Kidney (tissue), 14 donors: Measurements from ENCODE around the gene CELF5. TPM values are rescaled to one million over a fixed set of nuclear protein-coding genes. Genes with fewer than 3 reads are reported as not detected.

Experiments used
- DNase-seq, 5 donors: peaks; one replicate each; pipeline ENCODE4 v3.0.0-alpha.2; 2013 to 2020
- FAIRE-seq: peaks from 2 replicates; lab custom pipeline; 2012; peaks lifted over from hg19 to GRCh38; lab: Jason Lieb, UNC
- H3K27ac ChIP-seq, 2 donors: one replicate each; pipeline ENCODE4 v1.7.0; 2013; ENCODE audit warnings: low read depth in 2 of 2, low read length in 2 of 2, inconsistent platforms in 1 of 2
- H3K27me3 ChIP-seq: one replicate; pipeline ENCODE4 v1.7.1; 2013; ENCODE audit warnings: low read length, inconsistent platforms; ENCODE audit not compliant: control insufficient read depth, insufficient read depth
- H3K36me3 ChIP-seq, 3 donors: one replicate each; pipeline versions ENCODE4 v1.7.0 to v1.7.1; 2013; ENCODE audit warnings: low read length in 3 of 3, control low read depth in 1 of 3, inconsistent platforms in 1 of 3; ENCODE audit not compliant: insufficient read depth in 3 of 3, control insufficient read depth in 2 of 3
- H3K4me1 ChIP-seq, 3 donors: one replicate each; pipeline versions ENCODE4 v1.7.0 to v1.7.1; 2013; ENCODE audit warnings: low read length in 3 of 3, inconsistent platforms in 1 of 3, low read depth in 1 of 3; ENCODE audit not compliant: control insufficient read depth in 2 of 3, insufficient read depth in 2 of 3
- H3K4me3 ChIP-seq, 3 donors: one replicate each; pipeline versions ENCODE4 v1.7.0 to v1.8.1; 2013; ENCODE audit warnings: low read length in 3 of 3, control low read depth in 1 of 3, inconsistent platforms in 1 of 3
- H3K9ac ChIP-seq, 3 donors: one replicate each; pipeline versions ENCODE4 v1.7.0 to v1.7.1; 2013; ENCODE audit warnings: low read length in 3 of 3, control low read depth in 1 of 3, inconsistent platforms in 1 of 3
- H3K9me3 ChIP-seq, 3 donors: one replicate each; pipeline versions ENCODE4 v1.7.0 to v1.7.1; 2013; ENCODE audit warnings: low read length in 3 of 3, control low read depth in 1 of 3, inconsistent platforms in 1 of 3; ENCODE audit not compliant: control insufficient read depth in 2 of 3, insufficient read depth in 1 of 3
- CTCF ChIP-seq: IDR thresholded peaks from 3 replicates; pipeline ENCODE4 v1.5.1; 2012; ENCODE audit warnings: mild to moderate bottlenecking, moderate library complexity, borderline replicate concordance; ENCODE audit not compliant: insufficient read depth; ENCODE audit errors: extremely low read depth
- intact Hi-C: fragments of 100-400 bp; cut with DNase I; formaldehyde crosslinking; loops from one replicate; pipeline ENCODE4 v1.11.1; 2022
- polyA plus RNA-seq: library from polyadenylated mRNA; stranded (reverse); fragments of 350-450 nt; fragmentation: Illumina TruSeq; extraction: RNeasy Lipid Tissue Mini Kit (QIAGEN cat#74804); gene quantifications from one replicate; pipeline ENCODE4 v1.2.3, GENCODE V29; 2014; ENCODE audit warnings: low read depth, low replicate concordance; ENCODE audit not compliant: insufficient read depth
- total RNA-seq: library from RNA; stranded (reverse); fragmentation: NEBNext Ultra II Directional; extraction: Animal tissue kit (Norgen Biotek cat#: 25700); gene quantifications from one replicate; pipeline ENCODE4 v1.2.1, GENCODE V29; 2021
- donor health status: control.
- donor health status: control.
- donor health status: control.
- donor health status: control.
- donor health status: control.
- donor health status: DM: yes; HTN: yes; CAD: no.
- donor health status: Normal renal cell carcinoma (clear cell type).

Gene CELF5
- total and polyA plus RNA-seq, 2 donors from 2014 or later: 0.15 to 0.38 TPM

- no peaks in the 10 kb centered on the region for H3K36me3 ChIP-seq
- TF ChIP-seq CTCF: no peak
- intact Hi-C loops: no loop called here
- DNase-seq (no peak), FAIRE-seq (no peak)
- H3K9me3 ChIP-seq: no peaks in the 10 kb centered on the region
- H3K27ac ChIP-seq: no peak overlapping the region
- H3K4me3 ChIP-seq: no peak overlapping the region
- H3K27me3 ChIP-seq: no peaks in the 10 kb centered on the region
- H3K4me1 ChIP-seq: no peaks in the 10 kb centered on the region
- no peak overlapping the region for H3K9ac ChIP-seq
Observed at GRCh38 chr19:3263866-3264265, 39.4 kb downstream of the CELF5 start.

DNA sequence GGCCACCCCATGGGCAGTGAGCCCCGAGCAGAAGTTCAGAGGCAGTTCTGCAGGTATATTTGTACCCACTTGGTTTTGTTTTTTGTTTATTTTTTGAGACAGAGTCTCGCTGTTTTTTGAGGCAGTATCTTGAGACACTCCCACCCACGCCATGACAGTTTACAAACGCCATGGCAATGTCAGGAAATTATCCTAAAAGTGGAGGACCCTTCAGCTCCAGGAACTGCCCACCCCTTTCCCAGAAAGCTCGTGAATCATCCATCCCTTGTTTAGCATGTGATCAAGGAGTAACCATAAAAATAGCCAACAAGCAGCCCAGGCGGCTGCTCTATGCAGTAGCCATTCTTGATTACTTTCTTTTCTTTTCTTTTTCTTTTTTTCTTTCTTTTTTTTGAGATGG, 41.0 kb downstream of the CELF5 start:
- Histone ChIP-seq H3K9ac (no peak overlapping the region), H3K9me3 (no peaks in the 10 kb centered on the region), H3K27me3 (peaks cover 3% of the 10 kb centered on the region), H3K36me3 (no peaks in the 10 kb centered on the region), H3K27ac (no peak overlapping the region), H3K4me1 (no peaks in the 10 kb centered on the region), H3K4me3 (no peak overlapping the region)
- FAIRE-seq (no peak), DNase-seq (no peak)
- TF ChIP-seq CTCF: no peak
- intact Hi-C loops: no loop called here

DNA sequence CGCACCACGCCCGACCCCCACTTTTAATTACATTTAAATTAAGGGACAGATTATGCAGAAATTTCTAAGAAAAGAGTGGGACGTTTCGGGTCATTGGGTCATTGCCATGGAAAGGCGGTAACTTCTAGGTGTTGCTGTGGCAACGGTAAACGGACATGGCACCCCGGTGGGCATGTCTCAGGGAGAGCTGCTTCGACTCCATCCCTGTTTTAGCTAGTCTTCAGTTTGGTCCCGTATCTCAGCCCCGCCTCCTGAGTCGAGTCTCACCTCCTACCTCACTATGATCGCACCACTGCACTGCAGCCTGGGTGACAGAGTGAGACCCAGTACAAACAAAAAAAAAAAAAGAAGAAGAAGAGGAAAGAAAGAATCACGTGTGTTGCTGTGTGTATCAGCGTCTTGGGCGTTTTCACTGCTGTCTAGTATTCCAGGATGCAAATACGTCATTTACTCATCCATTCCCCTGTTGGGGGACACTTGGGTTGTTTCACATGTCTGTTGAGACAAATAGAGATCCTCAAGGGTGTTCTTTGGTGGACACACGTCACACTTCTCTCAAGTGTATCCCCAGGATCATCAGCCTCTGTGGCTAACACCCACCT, 41.7 kb downstream of the CELF5 start:
- TF ChIP-seq CTCF: no peak
- Histone ChIP-seq H3K9ac (no peak overlapping the region), H3K4me1 (no peaks in the 10 kb centered on the region), H3K4me3 (no peak overlapping the region), H3K27ac (no peak overlapping the region), H3K36me3 (no peaks in the 10 kb centered on the region), H3K27me3 (peaks cover 3% of the 10 kb centered on the region), H3K9me3 (no peaks in the 10 kb centered on the region)
- FAIRE-seq: no peak
- DNase-seq: no peak
- intact Hi-C loops: no loop called here
